H9 (cell line): ENCODE measurements around the gene CD28. TPM values are rescaled to one million over a fixed set of nuclear protein-coding genes. Genes with fewer than 3 reads are reported as not detected.

Experiments used
- DNase-seq: peaks from one replicate; pipeline ENCODE4 v3.0.0-alpha.2; 2017
- H2AFZ ChIP-seq: one replicate; pipeline ENCODE4 v1.6.1; 2013; ENCODE audit warnings: mild to moderate bottlenecking, low read length, control low read depth, moderate library complexity
- H2AK5ac ChIP-seq: 2 replicates; pipeline ENCODE4 v1.6.1; 2013; ENCODE audit warnings: low read length, control low read depth, mixed read lengths; ENCODE audit not compliant: insufficient read length
- H2BK120ac ChIP-seq: one replicate; pipeline ENCODE4 v1.6.1; 2013; ENCODE audit warnings: low read depth, mild to moderate bottlenecking, low read length, control low read depth, inconsistent platforms; ENCODE audit not compliant: poor library complexity, severe bottlenecking
- H2BK12ac ChIP-seq: 2 replicates; pipeline ENCODE4 v1.6.1; 2013; ENCODE audit warnings: low read length, control low read depth, mixed read lengths, low read depth; ENCODE audit not compliant: insufficient read length
- H2BK15ac ChIP-seq: 2 replicates; pipeline ENCODE4 v1.6.1; 2013; ENCODE audit warnings: low read depth, low read length, control low read depth
- H2BK20ac ChIP-seq: one replicate; pipeline ENCODE4 v1.6.1; 2013; ENCODE audit warnings: low read depth, mild to moderate bottlenecking, low read length, control low read depth, inconsistent platforms; ENCODE audit not compliant: poor library complexity, severe bottlenecking
- H2BK5ac ChIP-seq: 2 replicates; pipeline ENCODE4 v1.6.1; 2013; ENCODE audit warnings: low read length, control low read depth, mixed read lengths; ENCODE audit not compliant: insufficient read length
- H3K14ac ChIP-seq: 2 replicates; pipeline ENCODE4 v1.6.1; 2013; ENCODE audit warnings: low read length, control low read depth; ENCODE audit not compliant: insufficient read depth
- H3K18ac ChIP-seq: 2 replicates; pipeline ENCODE4 v1.6.1; 2013; ENCODE audit warnings: low read depth, mild to moderate bottlenecking, mixed read lengths, low read length, control low read depth; ENCODE audit not compliant: insufficient read length
- H3K23ac ChIP-seq: 2 replicates; pipeline ENCODE4 v1.6.1; 2013; ENCODE audit warnings: low read length, control low read depth, mixed read lengths, low read depth; ENCODE audit not compliant: insufficient read length
- H3K23me2 ChIP-seq: 2 replicates; pipeline ENCODE4 v1.6.1; 2013; ENCODE audit warnings: low read depth, mild to moderate bottlenecking, mixed read lengths, low read length, control low read depth; ENCODE audit not compliant: insufficient read length, poor library complexity, severe bottlenecking
- H3K27ac ChIP-seq: 2 replicates; pipeline ENCODE4 v1.5.1; 2013; ENCODE audit warnings: low read length, control low read depth, mixed read lengths, low read depth; ENCODE audit not compliant: insufficient read length
- H3K27me3 ChIP-seq: 2 replicates; pipeline ENCODE4 v1.6.1; 2013; ENCODE audit warnings: low read length, control low read depth, inconsistent platforms; ENCODE audit not compliant: insufficient read depth
- H3K4ac ChIP-seq: 2 replicates; pipeline ENCODE4 v1.6.1; 2013; ENCODE audit warnings: low read depth, mild to moderate bottlenecking, control low read depth, inconsistent platforms, low read length, moderate library complexity
- H3K4me1 ChIP-seq: 2 replicates; pipeline ENCODE4 v1.6.1; 2013; ENCODE audit warnings: low read length, control low read depth, inconsistent platforms; ENCODE audit not compliant: insufficient read depth
- H3K4me2 ChIP-seq: 2 replicates; pipeline ENCODE4 v1.6.1; 2013; ENCODE audit warnings: low read length, control low read depth, mixed read lengths; ENCODE audit not compliant: insufficient read length, insufficient read depth
- H3K56ac ChIP-seq: 2 replicates; pipeline ENCODE4 v1.6.1; 2013; ENCODE audit warnings: low read depth, mild to moderate bottlenecking, mixed read lengths, low read length, control low read depth; ENCODE audit not compliant: insufficient read length
- H3K79me1 ChIP-seq: 2 replicates; pipeline ENCODE4 v1.6.1; 2013; ENCODE audit warnings: low read depth, mild to moderate bottlenecking, moderate library complexity, low read length, control low read depth, inconsistent platforms; ENCODE audit not compliant: insufficient read depth, poor library complexity, severe bottlenecking
- H3K79me2 ChIP-seq: 2 replicates; pipeline ENCODE4 v1.6.1; 2013; ENCODE audit warnings: low read length, control low read depth, inconsistent platforms; ENCODE audit not compliant: insufficient read depth
- H3K9ac ChIP-seq: 2 replicates; pipeline ENCODE4 v1.6.1; 2013; ENCODE audit warnings: low read length, control low read depth, mixed read lengths; ENCODE audit not compliant: insufficient read length; ENCODE audit errors: extremely low read depth
- H3K9me3 ChIP-seq: one replicate; pipeline ENCODE4 v1.6.1; 2013; ENCODE audit warnings: low read depth, low read length, inconsistent platforms; ENCODE audit not compliant: control insufficient read depth
- H3T11ph ChIP-seq: one replicate; pipeline ENCODE4 v1.6.1; 2013; ENCODE audit warnings: mild to moderate bottlenecking, low read length, control low read depth, inconsistent platforms
- H4K20me1 ChIP-seq: one replicate; pipeline ENCODE4 v1.6.1; 2013; ENCODE audit not compliant: control insufficient read depth, insufficient read length, insufficient read depth
- H4K5ac ChIP-seq: 2 replicates; pipeline ENCODE4 v1.6.1; 2013; ENCODE audit warnings: low read depth, mild to moderate bottlenecking, mixed read lengths, low read length, control low read depth; ENCODE audit not compliant: insufficient read length
- H4K8ac ChIP-seq: replicated peaks from 2 replicates; pipeline ENCODE4 v1.6.1; 2013; ENCODE audit warnings: low read length, control low read depth, mixed read lengths, low read depth; ENCODE audit not compliant: insufficient read length
- H4K91ac ChIP-seq: 2 replicates; pipeline ENCODE4 v1.6.1; 2013; ENCODE audit warnings: low read depth, mild to moderate bottlenecking, moderate library complexity, mixed read lengths, low read length, control low read depth; ENCODE audit not compliant: insufficient read length
- H3K27ac Mint-ChIP-seq, 3 experiments: 2 replicates in 2 of 3; 3 replicates in 1 of 3; pipeline ENCODE4 v1.8.0; 2020 to 2021; ENCODE audit warnings: mixed read lengths in 3 of 3, mild to moderate bottlenecking in 1 of 3, moderate library complexity in 1 of 3
- H3K27me3 Mint-ChIP-seq: 2 replicates; pipeline ENCODE4 v1.8.0; 2021; ENCODE audit warnings: low read depth, mild to moderate bottlenecking, moderate library complexity, mixed read lengths
- H3K36me3 Mint-ChIP-seq, 3 experiments: 2 replicates in 2 of 3; 3 replicates in 1 of 3; pipeline ENCODE4 v1.8.0; 2020 to 2021; ENCODE audit warnings: low read depth in 3 of 3, mixed read lengths in 3 of 3; ENCODE audit not compliant: insufficient read depth in 1 of 3
- H3K4me1 Mint-ChIP-seq, 2 experiments: 2 replicates each; pipeline ENCODE4 v1.8.0; 2020; ENCODE audit warnings: mixed read lengths in 2 of 2
- H3K4me3 Mint-ChIP-seq, 2 experiments: 2 replicates in 1 of 2; 3 replicates in 1 of 2; pipeline ENCODE4 v1.8.0; 2020 to 2021; ENCODE audit warnings: mild to moderate bottlenecking in 2 of 2, mixed read lengths in 2 of 2, moderate library complexity in 1 of 2
- H3K9me3 Mint-ChIP-seq, 2 experiments: 2 replicates in 1 of 2; 3 replicates in 1 of 2; pipeline ENCODE4 v1.8.0; 2020; ENCODE audit warnings: mild to moderate bottlenecking in 2 of 2, mixed read lengths in 2 of 2, moderate library complexity in 1 of 2
- WGBS: extraction: QIAGEN DNeasy Blood & Tissue Kit; methylation state at CpG from one replicate; pipeline ENCODE4 v1.1.7; 2013; ENCODE audit warnings: missing lambda C conversion rate, low lambda C conversion rate, mixed read lengths; ENCODE audit not compliant: insufficient read length; ENCODE audit errors: extremely low coverage; 5-methylcytosine and 5-hydroxymethylcytosine counted together
- total RNA-seq: library from RNA; stranded (reverse); gene quantifications from 2 replicates; pipeline ENCODE4 v1.2.1, GENCODE V29; 2021
- TF ChIP-seq, protein P1 (sequence below): fragments of 200-600 bp; sonication (generic); conservative IDR thresholded peaks from 3 replicates; pipeline ENCODE4 v1.8.0; 2021; ENCODE audit warnings: antibody characterized with exemption, mild to moderate bottlenecking

Gene CD28
- total RNA-seq, 1 experiment from 2014 or later, result not detected

DNA sequence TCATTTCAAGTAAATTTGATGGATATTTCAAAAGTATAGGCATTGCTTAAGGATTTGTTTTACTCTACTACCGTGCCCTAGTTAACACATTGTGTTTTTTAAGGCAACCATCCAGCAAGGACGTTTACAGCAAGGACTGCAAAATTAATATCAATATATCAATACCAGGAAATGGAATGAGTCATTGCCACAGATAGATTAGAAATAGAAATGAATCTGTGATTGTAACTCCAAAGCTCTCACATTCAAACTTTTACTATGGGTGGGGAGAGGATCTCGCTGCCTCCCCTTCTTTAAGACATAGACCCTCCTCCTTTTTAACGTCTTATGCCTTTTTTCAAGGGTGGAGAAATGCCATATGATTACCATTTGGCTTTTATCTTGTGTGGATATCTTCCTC lies 3.8 kb downstream of the CD28 start:
- TF ChIP-seq, protein P1, sequence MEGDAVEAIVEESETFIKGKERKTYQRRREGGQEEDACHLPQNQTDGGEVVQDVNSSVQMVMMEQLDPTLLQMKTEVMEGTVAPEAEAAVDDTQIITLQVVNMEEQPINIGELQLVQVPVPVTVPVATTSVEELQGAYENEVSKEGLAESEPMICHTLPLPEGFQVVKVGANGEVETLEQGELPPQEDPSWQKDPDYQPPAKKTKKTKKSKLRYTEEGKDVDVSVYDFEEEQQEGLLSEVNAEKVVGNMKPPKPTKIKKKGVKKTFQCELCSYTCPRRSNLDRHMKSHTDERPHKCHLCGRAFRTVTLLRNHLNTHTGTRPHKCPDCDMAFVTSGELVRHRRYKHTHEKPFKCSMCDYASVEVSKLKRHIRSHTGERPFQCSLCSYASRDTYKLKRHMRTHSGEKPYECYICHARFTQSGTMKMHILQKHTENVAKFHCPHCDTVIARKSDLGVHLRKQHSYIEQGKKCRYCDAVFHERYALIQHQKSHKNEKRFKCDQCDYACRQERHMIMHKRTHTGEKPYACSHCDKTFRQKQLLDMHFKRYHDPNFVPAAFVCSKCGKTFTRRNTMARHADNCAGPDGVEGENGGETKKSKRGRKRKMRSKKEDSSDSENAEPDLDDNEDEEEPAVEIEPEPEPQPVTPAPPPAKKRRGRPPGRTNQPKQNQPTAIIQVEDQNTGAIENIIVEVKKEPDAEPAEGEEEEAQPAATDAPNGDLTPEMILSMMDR, result no peak
- no peak overlapping the region for H3K14ac ChIP-seq
- no peak overlapping the region for H3K4ac ChIP-seq
- WGBS, result no CpG with 5 or more reads among the region's 4 CpGs
- H3K4me2 ChIP-seq, result no peak overlapping the region
- H4K20me1 ChIP-seq, result no peaks in the 10 kb centered on the region
- no peaks in the 10 kb centered on the region for H3K9me3 ChIP-seq
- no peaks in the 10 kb centered on the region for H3K79me1 ChIP-seq
- H4K91ac ChIP-seq, result no peak overlapping the region
- Mint-ChIP-seq H3K4me1 (peaks cover 4 to 9% of the 10 kb centered on the region in 2 experiments; a peak in 3 of 4 replicates), H3K4me3 (no peak overlapping the region), H3K36me3 (no peaks in the 10 kb centered on the region), H3K27me3 (no peaks in the 10 kb centered on the region; the same call in 1 of the 2 replicates), H3K27ac (no peak overlapping the region), H3K9me3 (no peaks in the 10 kb centered on the region)
- no peak overlapping the region for H3K56ac ChIP-seq
- no peaks in the 10 kb centered on the region for H3K23me2 ChIP-seq
- H2AK5ac ChIP-seq, result no peak overlapping the region
- H4K5ac ChIP-seq, result no peak overlapping the region
- no peak overlapping the region for H3K27ac ChIP-seq
- H3K23ac ChIP-seq, result no peak overlapping the region
- H3K79me2 ChIP-seq, result no peaks in the 10 kb centered on the region
- H3K4me1 ChIP-seq, result no peaks in the 10 kb centered on the region
- H4K8ac ChIP-seq, result no peak overlapping the region
- H2BK120ac ChIP-seq, result no peak overlapping the region
- no peak overlapping the region for H3K9ac ChIP-seq
- no peaks in the 10 kb centered on the region for H3K27me3 ChIP-seq
- no peak overlapping the region for H3K18ac ChIP-seq
- H2AFZ ChIP-seq, result no peak overlapping the region
- H2BK5ac ChIP-seq, result no peak overlapping the region
- H2BK12ac ChIP-seq, result no peak overlapping the region
- no peak overlapping the region for H2BK20ac ChIP-seq
- DNase-seq, result no peak
- no peak overlapping the region for H2BK15ac ChIP-seq
- H3T11ph ChIP-seq, result no peak overlapping the region
